GM12878 (cell line): ENCODE measurements around the gene BCORL1. TPM values are rescaled to one million over a fixed set of nuclear protein-coding genes. Genes with fewer than 3 reads are reported as not detected.

Experiments used
- BRCA1 ChIP-seq: IDR thresholded peaks from 2 replicates; pipeline ENCODE4 v1.6.1; 2011; ENCODE audit warnings: low read depth, low read length, improper control_type of control experiment
- CBX3 ChIP-seq: fragments of 200-600 bp; sonication (generic); IDR thresholded peaks from 2 replicates; pipeline ENCODE4 v1.6.1; 2016; ENCODE audit warnings: low read depth, borderline replicate concordance
- CHD1 ChIP-seq: IDR thresholded peaks from 2 replicates; pipeline ENCODE4 v1.6.1; 2012; ENCODE audit warnings: low read depth, low read length, improper control_type of control experiment
- HDAC2 ChIP-seq: fragments of 200-600 bp; sonication (generic); IDR thresholded peaks from 2 replicates; pipeline ENCODE4 v1.6.1; 2017
- IKZF1 ChIP-seq: fragments of 450-650 bp; conservative IDR thresholded peaks from 2 replicates; pipeline ENCODE4 v1.6.1; 2017; ENCODE audit warnings: antibody characterized with exemption, mild to moderate bottlenecking
- IKZF2 ChIP-seq, 2 experiments: fragments of 450-650 bp; IDR thresholded peaks; 2 replicates each; pipeline ENCODE4 v1.6.1; 2017; ENCODE audit warnings: mild to moderate bottlenecking in 2 of 2, moderate library complexity in 2 of 2
- KLF5 ChIP-seq: fragments of 450-650 bp; IDR thresholded peaks from 2 replicates; pipeline ENCODE4 v1.6.1; 2014; ENCODE audit warnings: mild to moderate bottlenecking; ENCODE audit not compliant: partially characterized antibody
- LARP7 ChIP-seq: fragments of 450-650 bp; IDR thresholded peaks from 2 replicates; pipeline ENCODE4 v1.6.1; 2017; ENCODE audit warnings: mild to moderate bottlenecking
- MEF2B ChIP-seq: fragments of 450-650 bp; IDR thresholded peaks from 2 replicates; pipeline ENCODE4 v1.6.1; 2018; ENCODE audit warnings: mild to moderate bottlenecking, moderate library complexity; ENCODE audit not compliant: partially characterized antibody, poor library complexity, severe bottlenecking
- MXI1 ChIP-seq: fragments of 150-350 bp; IDR thresholded peaks from 2 replicates; pipeline ENCODE4 v1.6.1; 2011; ENCODE audit warnings: low read depth, mild to moderate bottlenecking, inconsistent platforms, low read length, improper control_type of control experiment
- NFXL1 ChIP-seq: fragments of 450-650 bp; IDR thresholded peaks from 2 replicates; pipeline ENCODE4 v1.6.1; 2017; ENCODE audit warnings: antibody characterized with exemption, mild to moderate bottlenecking, borderline replicate concordance
- NFYB ChIP-seq: IDR thresholded peaks from 2 replicates; pipeline ENCODE4 v1.6.1; 2011; ENCODE audit warnings: low read depth, mild to moderate bottlenecking, low read length, improper control_type of control experiment, moderate library complexity; ENCODE audit not compliant: insufficient read depth
- PBX3 ChIP-seq: IDR thresholded peaks from 2 replicates; pipeline ENCODE4 v1.6.1; 2011; ENCODE audit warnings: mild to moderate bottlenecking, low read depth, low read length, moderate library complexity; ENCODE audit not compliant: insufficient replicate concordance
- POLR2AphosphoS5 ChIP-seq: IDR thresholded peaks from 2 replicates; pipeline ENCODE4 v1.6.1; 2011; ENCODE audit warnings: mild to moderate bottlenecking, low read length, inconsistent platforms
- RAD21 ChIP-seq: IDR thresholded peaks from 2 replicates; pipeline ENCODE4 v1.6.1; 2011; ENCODE audit warnings: mild to moderate bottlenecking, low read depth, low read length, moderate library complexity; ENCODE audit not compliant: insufficient read depth
- RB1 ChIP-seq: fragments of 450-650 bp; formaldehyde crosslinking; IDR thresholded peaks from 2 replicates; pipeline ENCODE4 v1.6.1; 2017; ENCODE audit warnings: mild to moderate bottlenecking, borderline replicate concordance
- RFX5 ChIP-seq: IDR thresholded peaks from 2 replicates; pipeline ENCODE4 v1.6.1; 2011; ENCODE audit warnings: low read depth, low read length, improper control_type of control experiment
- SMAD5 ChIP-seq: IDR thresholded peaks from 2 replicates; pipeline ENCODE4 v1.6.1; 2016; ENCODE audit warnings: antibody characterized with exemption, low read depth
- TAF1 ChIP-seq: IDR thresholded peaks from 2 replicates; pipeline ENCODE4 v1.6.1; 2011; ENCODE audit warnings: mild to moderate bottlenecking, low read depth, low read length, borderline replicate concordance
- WRNIP1 ChIP-seq: IDR thresholded peaks from 2 replicates; pipeline ENCODE4 v1.6.1; 2011; ENCODE audit warnings: low read depth, low read length, improper control_type of control experiment, borderline replicate concordance
- ZNF622 ChIP-seq: fragments of 450-650 bp; IDR thresholded peaks from 2 replicates; pipeline ENCODE4 v1.6.1; 2017; ENCODE audit warnings: mild to moderate bottlenecking, inconsistent platforms
- polyA plus RNA-seq, 11 experiments: library from polyadenylated mRNA; depleted of rRNA in 4 of 11; unstranded in 6 of 11; stranded (reverse) in 5 of 11; fragments of >200 nt; fragmentation: Nextera tagmentation in 4 of 11; fragmentation: Illumina TruSeq in 1 of 11; extraction: Ambion mirVana in 4 of 11; extraction: Trizol in 1 of 11; gene quantifications; 1 replicate in 1 of 11; 2 replicates in 10 of 11; pipeline versions ENCODE4 v1.2.1 to v1.2.3, GENCODE V29; 2011 to 2016; ENCODE audit warnings: inconsistent platforms in 2 of 11, missing spikeins in 2 of 11, low read depth in 1 of 11
- total RNA-seq, 4 experiments: library from RNA; depleted of rRNA in 3 of 4; stranded (reverse); fragments of >200 nt in 3 of 4; fragmentation: Illumina TruSeq in 1 of 4; extraction: Trizol in 1 of 4; gene quantifications; 2 replicates each; pipeline versions ENCODE4 v1.2.1 to v1.2.3, GENCODE V29; 2013 to 2021
- TF ChIP-seq, protein P1 (sequence below): fragments of 450-650 bp; IDR thresholded peaks from 2 replicates; pipeline ENCODE4 v1.6.1; 2018; ENCODE audit warnings: mild to moderate bottlenecking, low read depth, moderate library complexity; ENCODE audit not compliant: partially characterized antibody
- TF ChIP-seq, protein P2 (sequence below): fragments of 450-650 bp; IDR thresholded peaks from 2 replicates; pipeline ENCODE4 v1.6.1; 2017; ENCODE audit warnings: mild to moderate bottlenecking, moderate library complexity

The BCORL1 gene
- total and polyA plus RNA-seq, 10 of the 15 experiments (the other 5 are each of a cell fraction or from before 2014, with no cell fraction given) = 0.16 to 7.2 (median 0.94) TPM

DNA sequence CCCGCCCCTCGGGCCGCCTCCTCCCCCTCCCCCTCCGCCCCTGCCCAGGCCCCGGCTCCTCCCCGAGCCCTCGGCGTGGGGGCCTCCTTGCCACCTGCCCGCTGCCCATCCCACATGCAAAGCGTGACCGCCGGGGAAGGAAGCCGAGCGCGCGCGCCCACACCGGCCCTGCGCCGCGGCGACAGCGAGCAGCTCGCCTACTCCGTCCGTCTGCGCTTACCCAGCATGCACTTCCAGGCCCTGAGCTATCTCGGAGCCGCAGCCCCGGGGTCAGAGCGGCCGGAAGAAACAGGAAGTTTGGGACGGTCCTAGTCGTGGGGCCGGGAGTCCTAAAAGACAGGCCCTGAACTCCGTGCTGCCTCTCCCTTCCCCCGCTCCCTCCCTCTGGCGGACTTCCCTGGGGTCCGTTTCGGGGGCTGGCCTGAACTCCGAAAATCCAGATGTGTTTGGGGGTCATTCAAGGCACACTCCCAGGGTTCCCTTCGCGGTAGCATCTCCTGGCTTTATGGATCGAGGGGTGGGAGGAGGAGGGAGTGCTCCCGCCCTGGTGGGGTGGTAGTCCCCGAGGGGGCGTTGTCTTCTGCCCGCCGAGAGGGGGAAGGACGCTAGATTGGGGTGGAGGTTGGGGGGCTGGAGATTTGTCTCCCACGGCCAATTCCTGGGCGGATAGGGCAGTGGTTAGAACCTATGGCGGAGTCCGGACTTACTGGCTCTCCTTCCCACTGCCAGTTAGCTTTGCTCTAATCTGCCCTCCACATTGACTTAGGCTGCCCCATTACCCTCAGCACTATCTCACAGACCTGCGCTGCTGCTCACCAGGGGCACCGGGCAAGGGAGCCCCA is 25.0 kb upstream of the BCORL1 start (continued):
- no peak for TF ChIP-seq WRNIP1
- TF ChIP-seq NFYB = no peak
- TF ChIP-seq IKZF1 = peak; percentile 66
- TF ChIP-seq, protein P1, sequence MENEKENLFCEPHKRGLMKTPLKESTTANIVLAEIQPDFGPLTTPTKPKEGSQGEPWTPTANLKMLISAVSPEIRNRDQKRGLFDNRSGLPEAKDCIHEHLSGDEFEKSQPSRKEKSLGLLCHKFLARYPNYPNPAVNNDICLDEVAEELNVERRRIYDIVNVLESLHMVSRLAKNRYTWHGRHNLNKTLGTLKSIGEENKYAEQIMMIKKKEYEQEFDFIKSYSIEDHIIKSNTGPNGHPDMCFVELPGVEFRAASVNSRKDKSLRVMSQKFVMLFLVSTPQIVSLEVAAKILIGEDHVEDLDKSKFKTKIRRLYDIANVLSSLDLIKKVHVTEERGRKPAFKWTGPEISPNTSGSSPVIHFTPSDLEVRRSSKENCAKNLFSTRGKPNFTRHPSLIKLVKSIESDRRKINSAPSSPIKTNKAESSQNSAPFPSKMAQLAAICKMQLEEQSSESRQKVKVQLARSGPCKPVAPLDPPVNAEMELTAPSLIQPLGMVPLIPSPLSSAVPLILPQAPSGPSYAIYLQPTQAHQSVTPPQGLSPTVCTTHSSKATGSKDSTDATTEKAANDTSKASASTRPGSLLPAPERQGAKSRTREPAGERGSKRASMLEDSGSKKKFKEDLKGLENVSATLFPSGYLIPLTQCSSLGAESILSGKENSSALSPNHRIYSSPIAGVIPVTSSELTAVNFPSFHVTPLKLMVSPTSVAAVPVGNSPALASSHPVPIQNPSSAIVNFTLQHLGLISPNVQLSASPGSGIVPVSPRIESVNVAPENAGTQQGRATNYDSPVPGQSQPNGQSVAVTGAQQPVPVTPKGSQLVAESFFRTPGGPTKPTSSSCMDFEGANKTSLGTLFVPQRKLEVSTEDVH = no peak
- no peak for TF ChIP-seq BRCA1
- TF ChIP-seq MXI1 = no peak
- no peak for TF ChIP-seq ZNF622
- no peak for TF ChIP-seq RFX5
- no peak for TF ChIP-seq HDAC2
- TF ChIP-seq CHD1 = no peak
- no peak for TF ChIP-seq CBX3
- no peak for TF ChIP-seq MEF2B
- TF ChIP-seq SMAD5 = no peak
- TF ChIP-seq RB1 = no peak
- TF ChIP-seq LARP7 = no peak
- TF ChIP-seq RAD21 = no peak
- peak; percentile 61; the same call in 1 of the 2 replicates for TF ChIP-seq POLR2AphosphoS5
- TF ChIP-seq, protein P2, sequence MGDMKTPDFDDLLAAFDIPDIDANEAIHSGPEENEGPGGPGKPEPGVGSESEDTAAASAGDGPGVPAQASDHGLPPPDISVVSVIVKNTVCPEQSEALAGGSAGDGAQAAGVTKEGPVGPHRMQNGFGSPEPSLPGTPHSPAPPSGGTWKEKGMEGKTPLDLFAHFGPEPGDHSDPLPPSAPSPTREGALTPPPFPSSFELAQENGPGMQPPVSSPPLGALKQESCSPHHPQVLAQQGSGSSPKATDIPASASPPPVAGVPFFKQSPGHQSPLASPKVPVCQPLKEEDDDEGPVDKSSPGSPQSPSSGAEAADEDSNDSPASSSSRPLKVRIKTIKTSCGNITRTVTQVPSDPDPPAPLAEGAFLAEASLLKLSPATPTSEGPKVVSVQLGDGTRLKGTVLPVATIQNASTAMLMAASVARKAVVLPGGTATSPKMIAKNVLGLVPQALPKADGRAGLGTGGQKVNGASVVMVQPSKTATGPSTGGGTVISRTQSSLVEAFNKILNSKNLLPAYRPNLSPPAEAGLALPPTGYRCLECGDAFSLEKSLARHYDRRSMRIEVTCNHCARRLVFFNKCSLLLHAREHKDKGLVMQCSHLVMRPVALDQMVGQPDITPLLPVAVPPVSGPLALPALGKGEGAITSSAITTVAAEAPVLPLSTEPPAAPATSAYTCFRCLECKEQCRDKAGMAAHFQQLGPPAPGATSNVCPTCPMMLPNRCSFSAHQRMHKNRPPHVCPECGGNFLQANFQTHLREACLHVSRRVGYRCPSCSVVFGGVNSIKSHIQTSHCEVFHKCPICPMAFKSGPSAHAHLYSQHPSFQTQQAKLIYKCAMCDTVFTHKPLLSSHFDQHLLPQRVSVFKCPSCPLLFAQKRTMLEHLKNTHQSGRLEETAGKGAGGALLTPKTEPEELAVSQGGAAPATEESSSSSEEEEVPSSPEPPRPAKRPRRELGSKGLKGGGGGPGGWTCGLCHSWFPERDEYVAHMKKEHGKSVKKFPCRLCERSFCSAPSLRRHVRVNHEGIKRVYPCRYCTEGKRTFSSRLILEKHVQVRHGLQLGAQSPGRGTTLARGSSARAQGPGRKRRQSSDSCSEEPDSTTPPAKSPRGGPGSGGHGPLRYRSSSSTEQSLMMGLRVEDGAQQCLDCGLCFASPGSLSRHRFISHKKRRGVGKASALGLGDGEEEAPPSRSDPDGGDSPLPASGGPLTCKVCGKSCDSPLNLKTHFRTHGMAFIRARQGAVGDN = peak; percentile 88
- TF ChIP-seq PBX3 = no peak
- peak; percentile 18 to 29; a peak in 1 of 4 replicates for TF ChIP-seq IKZF2 (IDR thresholded peaks at IDR 0.05)
- no peak for TF ChIP-seq KLF5
- peak; percentile 46; the same call in 1 of the 2 replicates for TF ChIP-seq TAF1
- TF ChIP-seq NFXL1 = no peak
